ENCODE data around the gene STX1A. TPM values are rescaled to one million over a fixed set of nuclear protein-coding genes. Genes with fewer than 3 reads are reported as not detected.
"Not testable (repeated sequence)": the region's sequence is repeated elsewhere in the genome, so short reads cannot be mapped to it uniquely, and the experiment has no call there.

The STX1A gene
- total RNA-seq, 1 donor from 2014 or later = 16.4 TPM

- Mint-ChIP-seq H3K27ac (ENCODE audit: unreplicated experiment) (peak within 1 kb of the TSS; percentile 64), H3K4me3 (peak within 1 kb of the TSS; percentile 94), H3K9me3 (peaks cover 6% of the 10 kb centered on the region), H3K36me3 (ENCODE audit: low read depth) (peaks cover 11% of the 10 kb centered on the region), H3K27me3 (ENCODE audit: low read depth) (peaks cover 9% of the 10 kb centered on the region), H3K4me1 (peaks cover 28% of the 10 kb centered on the region)
- peak; percentile 86 for TF ChIP-seq CTCF (conservative IDR thresholded peaks at IDR 0.05)
- peak; percentile 92 for DNase-seq (ENCODE audit: low read depth, low spot score)
Measured at GRCh38 chr7:73667344-73668102, 51.9 kb downstream of the STX1A start, which contains the start of gene VPS37D. Gene VPS37D (plus strand): TSS chr7:73667831. CDS start chr7:73667959, 128 bp downstream.

GRCh38 chr7:73663033-73663432 lies 56.4 kb downstream of the STX1A start:
- H3K36me3 Mint-ChIP-seq (ENCODE audit: low read depth) = peaks cover 5% of the 10 kb centered on the region
- H3K27me3 Mint-ChIP-seq (ENCODE audit: low read depth) = peaks cover 32% of the 10 kb centered on the region
- no peak overlapping the region for H3K27ac Mint-ChIP-seq (ENCODE audit: unreplicated experiment)
- peaks cover 16% of the 10 kb centered on the region for H3K4me1 Mint-ChIP-seq
- TF ChIP-seq CTCF (conservative IDR thresholded peaks at IDR 0.05) = no peak
- H3K9me3 Mint-ChIP-seq = peaks cover 6% of the 10 kb centered on the region
- DNase-seq (ENCODE audit: low read depth, low spot score) = no peak
- H3K4me3 Mint-ChIP-seq = peak overlapping the region; percentile 38

GRCh38 chr7:73660594-73660993 lies 58.9 kb downstream of the STX1A start:
- not testable (repeated sequence) for DNase-seq (ENCODE audit: low read depth, low spot score); H3K9me3 Mint-ChIP-seq; H3K4me3 Mint-ChIP-seq; H3K27ac Mint-ChIP-seq (ENCODE audit: unreplicated experiment); H3K36me3 Mint-ChIP-seq (ENCODE audit: low read depth)
- Mint-ChIP-seq H3K27me3 (ENCODE audit: low read depth) (peaks cover 33% of the 10 kb centered on the region), H3K4me1 (peaks cover 14% of the 10 kb centered on the region)

- Mint-ChIP-seq H3K27me3 (ENCODE audit: low read depth) (peaks cover 38% of the 10 kb centered on the region), H3K9me3 (peaks cover 6% of the 10 kb centered on the region), H3K4me3 (no peak overlapping the region), H3K36me3 (ENCODE audit: low read depth) (peaks cover 5% of the 10 kb centered on the region), H3K27ac (ENCODE audit: unreplicated experiment) (no peak overlapping the region), H3K4me1 (peaks cover 8% of the 10 kb centered on the region)
- DNase-seq (ENCODE audit: low read depth, low spot score) = no peak
- TF ChIP-seq CTCF (conservative IDR thresholded peaks at IDR 0.05) = no peak
Measured at GRCh38 chr7:73659983-73660382, 59.5 kb downstream of the STX1A start.

GRCh38 chr7:73655309-73655708 lies 64.2 kb downstream of the STX1A start:
- H3K4me3 Mint-ChIP-seq; H3K27ac Mint-ChIP-seq (ENCODE audit: unreplicated experiment): not testable (repeated sequence)

GRCh38 chr7:73652541-73652949 lies 66.9 kb downstream of the STX1A start:
- no peak for TF ChIP-seq CTCF (conservative IDR thresholded peaks at IDR 0.05)
- no peak overlapping the region for H3K4me3 Mint-ChIP-seq
- H3K9me3 Mint-ChIP-seq = no peaks in the 10 kb centered on the region
- no peak overlapping the region for H3K27ac Mint-ChIP-seq (ENCODE audit: unreplicated experiment)
- DNase-seq (ENCODE audit: low read depth, low spot score) = no peak
- H3K36me3 Mint-ChIP-seq (ENCODE audit: low read depth) = no peaks in the 10 kb centered on the region
- peaks cover 63% of the 10 kb centered on the region for H3K27me3 Mint-ChIP-seq (ENCODE audit: low read depth)
- H3K4me1 Mint-ChIP-seq = peaks cover 3% of the 10 kb centered on the region

More at GRCh38 chr7:73655309-73655708, 64.2 kb downstream of the STX1A start:
- peaks cover 49% of the 10 kb centered on the region for H3K27me3 Mint-ChIP-seq (ENCODE audit: low read depth)
- H3K4me1 Mint-ChIP-seq; DNase-seq (ENCODE audit: low read depth, low spot score); H3K36me3 Mint-ChIP-seq (ENCODE audit: low read depth); H3K9me3 Mint-ChIP-seq: not testable (repeated sequence)

All from neural crest cell (in vitro differentiated cells).